H9 (cell line): ENCODE measurements around the gene AMBRA1. TPM values are rescaled to one million over a fixed set of nuclear protein-coding genes. Genes with fewer than 3 reads are reported as not detected.

ENCODE experiments used
- DNase-seq: peaks from one replicate; pipeline ENCODE4 v3.0.0-alpha.2; 2017
- H2AFZ ChIP-seq: one replicate; pipeline ENCODE4 v1.6.1; 2013; ENCODE audit warnings: mild to moderate bottlenecking, low read length, control low read depth, moderate library complexity
- H2AK5ac ChIP-seq: 2 replicates; pipeline ENCODE4 v1.6.1; 2013; ENCODE audit warnings: low read length, control low read depth, mixed read lengths; ENCODE audit not compliant: insufficient read length
- H2BK120ac ChIP-seq: one replicate; pipeline ENCODE4 v1.6.1; 2013; ENCODE audit warnings: low read depth, mild to moderate bottlenecking, low read length, control low read depth, inconsistent platforms; ENCODE audit not compliant: poor library complexity, severe bottlenecking
- H2BK12ac ChIP-seq: 2 replicates; pipeline ENCODE4 v1.6.1; 2013; ENCODE audit warnings: low read length, control low read depth, mixed read lengths, low read depth; ENCODE audit not compliant: insufficient read length
- H2BK15ac ChIP-seq: 2 replicates; pipeline ENCODE4 v1.6.1; 2013; ENCODE audit warnings: low read depth, low read length, control low read depth
- H2BK20ac ChIP-seq: one replicate; pipeline ENCODE4 v1.6.1; 2013; ENCODE audit warnings: low read depth, mild to moderate bottlenecking, low read length, control low read depth, inconsistent platforms; ENCODE audit not compliant: poor library complexity, severe bottlenecking
- H2BK5ac ChIP-seq: 2 replicates; pipeline ENCODE4 v1.6.1; 2013; ENCODE audit warnings: low read length, control low read depth, mixed read lengths; ENCODE audit not compliant: insufficient read length
- H3K14ac ChIP-seq: 2 replicates; pipeline ENCODE4 v1.6.1; 2013; ENCODE audit warnings: low read length, control low read depth; ENCODE audit not compliant: insufficient read depth
- H3K18ac ChIP-seq: 2 replicates; pipeline ENCODE4 v1.6.1; 2013; ENCODE audit warnings: low read depth, mild to moderate bottlenecking, mixed read lengths, low read length, control low read depth; ENCODE audit not compliant: insufficient read length
- H3K23ac ChIP-seq: 2 replicates; pipeline ENCODE4 v1.6.1; 2013; ENCODE audit warnings: low read length, control low read depth, mixed read lengths, low read depth; ENCODE audit not compliant: insufficient read length
- H3K23me2 ChIP-seq: 2 replicates; pipeline ENCODE4 v1.6.1; 2013; ENCODE audit warnings: low read depth, mild to moderate bottlenecking, mixed read lengths, low read length, control low read depth; ENCODE audit not compliant: insufficient read length, poor library complexity, severe bottlenecking
- H3K27ac ChIP-seq: 2 replicates; pipeline ENCODE4 v1.5.1; 2013; ENCODE audit warnings: low read length, control low read depth, mixed read lengths, low read depth; ENCODE audit not compliant: insufficient read length
- H3K27me3 ChIP-seq: 2 replicates; pipeline ENCODE4 v1.6.1; 2013; ENCODE audit warnings: low read length, control low read depth, inconsistent platforms; ENCODE audit not compliant: insufficient read depth
- H3K4ac ChIP-seq: 2 replicates; pipeline ENCODE4 v1.6.1; 2013; ENCODE audit warnings: low read depth, mild to moderate bottlenecking, control low read depth, inconsistent platforms, low read length, moderate library complexity
- H3K4me1 ChIP-seq: 2 replicates; pipeline ENCODE4 v1.6.1; 2013; ENCODE audit warnings: low read length, control low read depth, inconsistent platforms; ENCODE audit not compliant: insufficient read depth
- H3K4me2 ChIP-seq: 2 replicates; pipeline ENCODE4 v1.6.1; 2013; ENCODE audit warnings: low read length, control low read depth, mixed read lengths; ENCODE audit not compliant: insufficient read length, insufficient read depth
- H3K56ac ChIP-seq: 2 replicates; pipeline ENCODE4 v1.6.1; 2013; ENCODE audit warnings: low read depth, mild to moderate bottlenecking, mixed read lengths, low read length, control low read depth; ENCODE audit not compliant: insufficient read length
- H3K79me1 ChIP-seq: 2 replicates; pipeline ENCODE4 v1.6.1; 2013; ENCODE audit warnings: low read depth, mild to moderate bottlenecking, moderate library complexity, low read length, control low read depth, inconsistent platforms; ENCODE audit not compliant: insufficient read depth, poor library complexity, severe bottlenecking
- H3K79me2 ChIP-seq: 2 replicates; pipeline ENCODE4 v1.6.1; 2013; ENCODE audit warnings: low read length, control low read depth, inconsistent platforms; ENCODE audit not compliant: insufficient read depth
- H3K9ac ChIP-seq: 2 replicates; pipeline ENCODE4 v1.6.1; 2013; ENCODE audit warnings: low read length, control low read depth, mixed read lengths; ENCODE audit not compliant: insufficient read length; ENCODE audit errors: extremely low read depth
- H3K9me3 ChIP-seq: one replicate; pipeline ENCODE4 v1.6.1; 2013; ENCODE audit warnings: low read depth, low read length, inconsistent platforms; ENCODE audit not compliant: control insufficient read depth
- H3T11ph ChIP-seq: one replicate; pipeline ENCODE4 v1.6.1; 2013; ENCODE audit warnings: mild to moderate bottlenecking, low read length, control low read depth, inconsistent platforms
- H4K20me1 ChIP-seq: one replicate; pipeline ENCODE4 v1.6.1; 2013; ENCODE audit not compliant: control insufficient read depth, insufficient read length, insufficient read depth
- H4K5ac ChIP-seq: 2 replicates; pipeline ENCODE4 v1.6.1; 2013; ENCODE audit warnings: low read depth, mild to moderate bottlenecking, mixed read lengths, low read length, control low read depth; ENCODE audit not compliant: insufficient read length
- H4K8ac ChIP-seq: replicated peaks from 2 replicates; pipeline ENCODE4 v1.6.1; 2013; ENCODE audit warnings: low read length, control low read depth, mixed read lengths, low read depth; ENCODE audit not compliant: insufficient read length
- H4K91ac ChIP-seq: 2 replicates; pipeline ENCODE4 v1.6.1; 2013; ENCODE audit warnings: low read depth, mild to moderate bottlenecking, moderate library complexity, mixed read lengths, low read length, control low read depth; ENCODE audit not compliant: insufficient read length
- H3K27ac Mint-ChIP-seq, 3 experiments: 2 replicates in 2 of 3; 3 replicates in 1 of 3; pipeline ENCODE4 v1.8.0; 2020 to 2021; ENCODE audit warnings: mixed read lengths in 3 of 3, mild to moderate bottlenecking in 1 of 3, moderate library complexity in 1 of 3
- H3K27me3 Mint-ChIP-seq: 2 replicates; pipeline ENCODE4 v1.8.0; 2021; ENCODE audit warnings: low read depth, mild to moderate bottlenecking, moderate library complexity, mixed read lengths
- H3K36me3 Mint-ChIP-seq, 3 experiments: 2 replicates in 2 of 3; 3 replicates in 1 of 3; pipeline ENCODE4 v1.8.0; 2020 to 2021; ENCODE audit warnings: low read depth in 3 of 3, mixed read lengths in 3 of 3; ENCODE audit not compliant: insufficient read depth in 1 of 3
- H3K4me1 Mint-ChIP-seq, 2 experiments: 2 replicates each; pipeline ENCODE4 v1.8.0; 2020; ENCODE audit warnings: mixed read lengths in 2 of 2
- H3K4me3 Mint-ChIP-seq, 2 experiments: 2 replicates in 1 of 2; 3 replicates in 1 of 2; pipeline ENCODE4 v1.8.0; 2020 to 2021; ENCODE audit warnings: mild to moderate bottlenecking in 2 of 2, mixed read lengths in 2 of 2, moderate library complexity in 1 of 2
- H3K9me3 Mint-ChIP-seq, 2 experiments: 2 replicates in 1 of 2; 3 replicates in 1 of 2; pipeline ENCODE4 v1.8.0; 2020; ENCODE audit warnings: mild to moderate bottlenecking in 2 of 2, mixed read lengths in 2 of 2, moderate library complexity in 1 of 2
- CTCF ChIP-seq: fragments of 200-600 bp; sonication (generic); conservative IDR thresholded peaks from 3 replicates; pipeline ENCODE4 v1.8.0; 2021; ENCODE audit warnings: antibody characterized with exemption, mild to moderate bottlenecking
- WGBS: extraction: QIAGEN DNeasy Blood & Tissue Kit; methylation state at CpG from one replicate; pipeline ENCODE4 v1.1.7; 2013; ENCODE audit warnings: missing lambda C conversion rate, low lambda C conversion rate, mixed read lengths; ENCODE audit not compliant: insufficient read length; ENCODE audit errors: extremely low coverage; 5-methylcytosine and 5-hydroxymethylcytosine counted together
- total RNA-seq: library from RNA; stranded (reverse); gene quantifications from 2 replicates; pipeline ENCODE4 v1.2.1, GENCODE V29; 2021

The AMBRA1 gene
- total RNA-seq, 1 experiment from 2014 or later = 37.5 TPM

- no peak overlapping the region for H3K23ac ChIP-seq
Observed at GRCh38 chr11:46363031-46363407, 230.8 kb downstream of the AMBRA1 start.

More at GRCh38 chr11:46363031-46363407, 230.8 kb downstream of the AMBRA1 start:
- Histone ChIP-seq H3K4me2 (no peak overlapping the region), H4K8ac (no peak overlapping the region), H2AK5ac (no peak overlapping the region), H2BK20ac (no peak overlapping the region), H3K4ac (no peak overlapping the region), H4K91ac (no peak overlapping the region), H2BK12ac (no peak overlapping the region), H3K4me1 (no peaks in the 10 kb centered on the region; the same call in 1 of the 2 replicates), H3K79me2 (no peaks in the 10 kb centered on the region; the same call in 1 of the 2 replicates), H2BK120ac (no peak overlapping the region), H3T11ph (no peak overlapping the region), H2BK15ac (no peak overlapping the region), H3K23me2 (no peaks in the 10 kb centered on the region), H3K18ac (no peak overlapping the region), H3K56ac (no peak overlapping the region), H3K9ac (no peak overlapping the region), H3K14ac (no peak overlapping the region), H2BK5ac (no peak overlapping the region), H3K9me3 (no peaks in the 10 kb centered on the region), H4K5ac (no peak overlapping the region), H4K20me1 (no peaks in the 10 kb centered on the region), H3K79me1 (no peaks in the 10 kb centered on the region), H2AFZ (no peak overlapping the region), H3K27me3 (no peaks in the 10 kb centered on the region), H3K27ac (no peak overlapping the region)
- H3K4me1 Mint-ChIP-seq = peaks cover 24 to 41% of the 10 kb centered on the region in 2 experiments
- H3K9me3 Mint-ChIP-seq = no peaks in the 10 kb centered on the region
- no peaks in the 10 kb centered on the region for H3K27me3 Mint-ChIP-seq
- H3K36me3 Mint-ChIP-seq = peaks cover 0 to 3% (median 2%) of the 10 kb centered on the region in 3 experiments; a peak in 5 of 7 replicates
- DNase-seq = no peak
- H3K4me3 Mint-ChIP-seq = no peak overlapping the region
- no peak for TF ChIP-seq CTCF
- H3K27ac Mint-ChIP-seq = peak overlapping the region; percentile 29 to 64 (median 45); a peak in 5 of 7 replicates
- WGBS = no CpG with 5 or more reads among the region's 9 CpGs
